H1 (cell line): ENCODE data around the gene IGSF9. TPM values are rescaled to one million over a fixed set of nuclear protein-coding genes. Genes with fewer than 3 reads are reported as not detected.

Source experiments
- CTCF ChIA-PET: fragments of 300-600 bp; sonication (Branson Sonifier 250); formaldehyde crosslinking; loops from one replicate; lab custom pipeline; 2021; ENCODE audit not compliant: partially characterized antibody; lab: Charles Lee
- POLR2A ChIA-PET: fragments of 300-600 bp; sonication (Branson Sonifier 250); formaldehyde crosslinking; loops from one replicate; lab custom pipeline; 2021; ENCODE audit warnings: inconsistent platforms; ENCODE audit not compliant: partially characterized antibody; lab: Charles Lee
- DNase-seq, 2 experiments: peaks; one replicate each; pipeline versions ENCODE4 v3.0.0 to v3.0.0-alpha.2; 2010 to 2022; ENCODE audit warnings: low spot score in 2 of 2, low read depth in 1 of 2, mixed read lengths in 1 of 2
- FAIRE-seq: peaks from 2 replicates; lab custom pipeline; 2011; peaks lifted over from hg19 to GRCh38; lab: Jason Lieb, UNC
- H2AFZ ChIP-seq: 2 replicates; pipeline ENCODE4 v1.8.1; 2012; ENCODE audit warnings: low read length, inconsistent platforms
- H2AK5ac ChIP-seq: 2 replicates; pipeline ENCODE4 v1.6.1; 2013; ENCODE audit warnings: low read depth, low read length
- H2BK120ac ChIP-seq: replicated peaks from 2 replicates; pipeline ENCODE3; 2013; ENCODE audit warnings: low read depth, low read length, inconsistent platforms
- H2BK12ac ChIP-seq: 2 replicates; pipeline ENCODE4 v1.6.1; 2013; ENCODE audit warnings: low read depth, low read length
- H2BK15ac ChIP-seq: 2 replicates; pipeline ENCODE4 v1.6.1; 2013; ENCODE audit warnings: low read length
- H2BK20ac ChIP-seq: 2 replicates; pipeline ENCODE4 v1.6.1; 2013; ENCODE audit warnings: low read length
- H2BK5ac ChIP-seq: 2 replicates; pipeline ENCODE4 v1.6.1; 2013; ENCODE audit warnings: low read depth, low read length
- H3K14ac ChIP-seq: 2 replicates; pipeline ENCODE4 v1.6.1; 2013; ENCODE audit warnings: inconsistent platforms; ENCODE audit not compliant: insufficient read length
- H3K18ac ChIP-seq: 2 replicates; pipeline ENCODE4 v1.6.1; 2013; ENCODE audit warnings: low read length; ENCODE audit errors: extremely low read depth
- H3K23ac ChIP-seq: 2 replicates; pipeline ENCODE4 v1.6.1; 2013; ENCODE audit warnings: inconsistent platforms; ENCODE audit not compliant: insufficient read length
- H3K23me2 ChIP-seq: 2 replicates; pipeline ENCODE4 v1.6.1; 2013; ENCODE audit warnings: low read depth, low read length
- H3K27ac ChIP-seq: 2 replicates; pipeline ENCODE4 v1.6.1; 2011; ENCODE audit warnings: low read depth, low read length, inconsistent platforms
- H3K27me3 ChIP-seq, 4 experiments: replicated peaks in 1 of 4; 1 replicate in 1 of 4; 2 replicates in 3 of 4; pipeline versions ENCODE4 v1.6.1 to v1.8.1; 2011 to 2013; ENCODE audit warnings: low read length in 3 of 4, mild to moderate bottlenecking in 3 of 4, inconsistent platforms in 2 of 4, mixed read lengths in 2 of 4, moderate library complexity in 1 of 4; ENCODE audit not compliant: control insufficient read depth in 3 of 4, insufficient read depth in 3 of 4; ENCODE audit errors: extremely low read depth in 1 of 4
- H3K36me3 ChIP-seq, 4 experiments: 2 replicates each; pipeline versions ENCODE4 v1.6.1 to v1.8.1; 2011 to 2013; ENCODE audit warnings: mild to moderate bottlenecking in 4 of 4, low read length in 3 of 4, moderate library complexity in 2 of 4, control low read depth in 1 of 4, inconsistent platforms in 1 of 4; ENCODE audit not compliant: insufficient read depth in 4 of 4, control insufficient read depth in 2 of 4
- H3K4ac ChIP-seq: replicated peaks from 2 replicates; pipeline ENCODE3; 2013; ENCODE audit warnings: low read length, low read depth, mixed read lengths, inconsistent platforms; ENCODE audit not compliant: insufficient read length
- H3K4me1 ChIP-seq, 4 experiments: replicated peaks in 1 of 4; 1 replicate in 1 of 4; 2 replicates in 3 of 4; pipeline versions ENCODE4 v1.6.1 to v1.8.1; 2011 to 2013; ENCODE audit warnings: low read length in 3 of 4, inconsistent platforms in 2 of 4, mixed read lengths in 1 of 4; ENCODE audit not compliant: insufficient read depth in 4 of 4, control insufficient read depth in 3 of 4
- H3K4me2 ChIP-seq, 2 experiments: 2 replicates each; pipeline versions ENCODE4 v1.6.1 to v1.8.1; 2011 to 2013; ENCODE audit warnings: low read depth in 2 of 2, low read length in 2 of 2, control low read depth in 1 of 2, inconsistent platforms in 1 of 2, mild to moderate bottlenecking in 1 of 2; ENCODE audit not compliant: insufficient read depth in 1 of 2
- H3K4me3 ChIP-seq, 4 experiments: fragments of 200-600, 300-600 bp in 1 of 4; sonication (generic), shearing (Covaris generic), sonication (Bioruptor Twin) in 1 of 4; 2 replicates each; pipeline versions ENCODE4 v1.5.1 to v1.8.1; 2011 to 2016; ENCODE audit warnings: low read length in 4 of 4, low read depth in 3 of 4, control low read depth in 2 of 4, inconsistent platforms in 2 of 4, mild to moderate bottlenecking in 2 of 4, mixed read lengths in 1 of 4, moderate library complexity in 1 of 4; ENCODE audit not compliant: insufficient read depth in 2 of 4; ENCODE audit errors: extremely low read depth in 1 of 4
- H3K56ac ChIP-seq: replicated peaks from 2 replicates; pipeline ENCODE3; 2013; ENCODE audit warnings: low read depth, mild to moderate bottlenecking, mixed read lengths, low read length, inconsistent platforms; ENCODE audit not compliant: insufficient read length
- H3K79me1 ChIP-seq: 2 replicates; pipeline ENCODE4 v1.6.1; 2013; ENCODE audit warnings: low read depth, low read length, control low read depth
- H3K79me2 ChIP-seq, 2 experiments: 2 replicates each; pipeline versions ENCODE4 v1.6.1 to v1.8.1; 2012 to 2013; ENCODE audit warnings: low read length in 2 of 2, mild to moderate bottlenecking in 2 of 2, inconsistent platforms in 1 of 2; ENCODE audit not compliant: insufficient read depth in 2 of 2, control insufficient read depth in 1 of 2
- H3K9ac ChIP-seq, 4 experiments: replicated peaks in 1 of 4; 1 replicate in 1 of 4; 2 replicates in 3 of 4; pipeline versions ENCODE4 v1.6.1 to v1.8.1; 2011 to 2013; ENCODE audit warnings: low read depth in 3 of 4, low read length in 3 of 4, control low read depth in 2 of 4, mild to moderate bottlenecking in 2 of 4, moderate library complexity in 2 of 4, inconsistent platforms in 1 of 4; ENCODE audit errors: extremely low read depth in 1 of 4
- H3K9me3 ChIP-seq, 2 experiments: 2 replicates each; pipeline versions ENCODE4 v1.6.1 to v1.8.1; 2012 to 2013; ENCODE audit warnings: mild to moderate bottlenecking in 2 of 2, moderate library complexity in 2 of 2, control low read depth in 1 of 2, inconsistent platforms in 1 of 2, low read depth in 1 of 2, low read length in 1 of 2, mixed read lengths in 1 of 2; ENCODE audit not compliant: insufficient read depth in 2 of 2
- H4K20me1 ChIP-seq, 2 experiments: replicated peaks in 1 of 2; 2 replicates each; pipeline versions ENCODE3 to v1.8.1; 2011 to 2013; ENCODE audit warnings: inconsistent platforms in 2 of 2, low read length in 2 of 2, mild to moderate bottlenecking in 1 of 2; ENCODE audit not compliant: insufficient read depth in 2 of 2, control insufficient read depth in 1 of 2
- H4K5ac ChIP-seq: 2 replicates; pipeline ENCODE4 v1.6.1; 2013; ENCODE audit warnings: low read length, low read depth, mixed read lengths, inconsistent platforms; ENCODE audit not compliant: insufficient read length
- H4K8ac ChIP-seq: 2 replicates; pipeline ENCODE4 v1.8.0; 2013; ENCODE audit warnings: mild to moderate bottlenecking, moderate library complexity, low read length, inconsistent platforms; ENCODE audit not compliant: insufficient read depth; ENCODE audit errors: extremely low read depth
- H4K91ac ChIP-seq: replicated peaks from 2 replicates; pipeline ENCODE3; 2013; ENCODE audit warnings: low read length, mixed read lengths, inconsistent platforms; ENCODE audit not compliant: insufficient read length
- ASH2L ChIP-seq: fragments of 200-600, 300-600 bp; sonication (generic); IDR thresholded peaks from one replicate; pipeline ENCODE4 v1.7.1; 2017; ENCODE audit warnings: low read length
- ATF3 ChIP-seq: IDR thresholded peaks from 2 replicates; pipeline ENCODE4 v1.6.1; 2011; ENCODE audit warnings: low read depth, mild to moderate bottlenecking, low read length; ENCODE audit not compliant: insufficient read depth
- BACH1 ChIP-seq: IDR thresholded peaks from 2 replicates; pipeline ENCODE4 v1.6.1; 2012; ENCODE audit warnings: low read length, improper control_type of control experiment
- CHD2 ChIP-seq: IDR thresholded peaks from 2 replicates; pipeline ENCODE4 v1.6.1; 2012; ENCODE audit warnings: low read length, improper control_type of control experiment
- JUN ChIP-seq: IDR thresholded peaks from 2 replicates; pipeline ENCODE4 v1.6.1; 2011; ENCODE audit warnings: low read depth, mild to moderate bottlenecking, improper control_type of control experiment, low read length
- JUND ChIP-seq: IDR thresholded peaks from 2 replicates; pipeline ENCODE4 v1.6.1; 2011; ENCODE audit warnings: mild to moderate bottlenecking, improper control_type of control experiment, low read length
- RAD21 ChIP-seq, 2 experiments: IDR thresholded peaks in 1 of 2; conservative IDR thresholded peaks in 1 of 2; 2 replicates each; pipeline ENCODE4 v1.6.1; 2011; ENCODE audit warnings: low read depth in 2 of 2, low read length in 2 of 2, improper control_type of control experiment in 1 of 2, inconsistent platforms in 1 of 2, mild to moderate bottlenecking in 1 of 2, moderate library complexity in 1 of 2
- RBBP5 ChIP-seq: IDR thresholded peaks from 2 replicates; pipeline ENCODE4 v1.7.1; 2012; ENCODE audit warnings: low read depth, mild to moderate bottlenecking, inconsistent platforms, low read length, moderate library complexity, borderline replicate concordance
- SIN3A ChIP-seq, 2 experiments: IDR thresholded peaks in 1 of 2; conservative IDR thresholded peaks in 1 of 2; 2 replicates each; pipeline ENCODE4 v1.6.1; 2011 to 2012; ENCODE audit warnings: low read length in 2 of 2, improper control_type of control experiment in 1 of 2, low read depth in 1 of 2, mild to moderate bottlenecking in 1 of 2
- TBP ChIP-seq: IDR thresholded peaks from 2 replicates; pipeline ENCODE4 v1.6.1; 2011; ENCODE audit warnings: low read depth, low read length, improper control_type of control experiment
- whole genome bisulfite sequencing, 2 experiments: shearing (Covaris generic) in 1 of 2; methylation state at CpG; one replicate each; pipeline versions ENCODE4 v1.1.6 to v1.1.7; 2013 to 2015; ENCODE audit warnings: low lambda C conversion rate in 2 of 2, mixed read lengths in 2 of 2, inconsistent platforms in 1 of 2, low coverage in 1 of 2, missing lambda C conversion rate in 1 of 2; ENCODE audit not compliant: insufficient replicate concordance in 2 of 2, insufficient coverage in 1 of 2, insufficient read length in 1 of 2; ENCODE audit errors: extremely low coverage in 1 of 2, missing lambda C conversion rate in 1 of 2; 5-methylcytosine and 5-hydroxymethylcytosine counted together
- polyA plus RNA-seq, 7 experiments: library from polyadenylated mRNA; depleted of rRNA in 3 of 7; stranded (reverse) in 5 of 7; unstranded in 2 of 7; fragments of >200 nt in 5 of 7; fragments of 200-250 nt in 2 of 7; gene quantifications; 1 replicate in 5 of 7; 2 replicates in 1 of 7; 4 replicates in 1 of 7; pipeline versions ENCODE4 v1.2.1 to v1.2.3, GENCODE V29; 2011 to 2013; ENCODE audit warnings: missing spikeins in 2 of 7, mixed read lengths in 2 of 7
- total RNA-seq: library from RNA; stranded (reverse); fragmentation: NEBNext Ultra II Directional; extraction: Animal tissue kit (Norgen Biotek cat#: 25700); gene quantifications from 2 replicates; pipeline ENCODE4 v1.2.1, GENCODE V29; 2021

IGSF9 gene
- total and polyA plus RNA-seq, 2 of the 8 experiments (the other 6 are each of a cell fraction or from before 2014, with no cell fraction given), result 10.9 to 28.1 TPM

GRCh38 chr1:159936273-159936904 is 9.0 kb downstream of the IGSF9 start:
- Histone ChIP-seq H3K27ac (no peak overlapping the region), H2AK5ac (no peak overlapping the region), H3K27me3 (no peaks in the 10 kb centered on the region), H3K23ac (no peak overlapping the region), H3K9ac (no peak overlapping the region), H3K4me1 (peaks cover 0 to 12% (median 7%) of the 10 kb centered on the region in 4 experiments; a peak in 6 of 7 replicates), H3K18ac (no peak overlapping the region; the same call in 1 of the 2 replicates), H3K9me3 (no peaks in the 10 kb centered on the region), H3K79me2 (no peaks in the 10 kb centered on the region), H2BK5ac (peak overlapping the region; percentile 73; the same call in 1 of the 2 replicates), H3K36me3 (peaks cover 3 to 21% (median 16%) of the 10 kb centered on the region in 4 experiments; a peak in 6 of 8 replicates), H3K56ac (no peak overlapping the region), H3K4me3 (no peak overlapping the region), H2BK12ac (peak overlapping the region; percentile 80; the same call in 1 of the 2 replicates), H2BK15ac (no peak overlapping the region; the same call in 1 of the 2 replicates), H4K91ac (no peak overlapping the region), H3K4ac (no peak overlapping the region), H4K20me1 (no peaks in the 10 kb centered on the region), H3K4me2 (no peak overlapping the region), H2BK20ac (0 out of 2 replicates have a peak overlapping the region, but pooled peaks have one; percentile 86), H4K8ac (no peak overlapping the region), H4K5ac (no peak overlapping the region), H2BK120ac (no peak overlapping the region), H3K23me2 (no peaks in the 10 kb centered on the region), H3K79me1 (no peaks in the 10 kb centered on the region), H3K14ac (no peak overlapping the region), H2AFZ (no peak overlapping the region)
- POLR2A ChIA-PET, result interaction anchor here (1.0 to 6.0 kb wide), 3 partner anchors 9 to 69 kb away, joined by 3 to 41 read pairs (median 19); partner anchors contain the start of gene IGSF9
- CTCF ChIA-PET, result interaction anchor here (0.6 to 35.5 kb wide), 31 partner anchors 12 to 155 kb away, joined by 3 to 696 read pairs (median 5); partner anchors contain the start of genes DUSP23, FCRL6, IGSF9 and SLAMF8
- FAIRE-seq (peak; percentile 68), DNase-seq (peak in 1 of 2 experiments; percentile 100)
- 54% methylated on average over 16 of the region's 16 CpGs; no CpG with 5 or more reads in 1 of the 2 experiments for WGBS, 2 experiments
- TF ChIP-seq RAD21 (IDR thresholded peaks at IDR 0.05 in 1 of 2, conservative IDR thresholded peaks at IDR 0.05 in 1 of 2; ENCODE audit: low read depth in 2 of 2, low read length in 2 of 2) (peak; percentile 98 to 99), ASH2L (no peak), JUN (peak; percentile 9; the same call in 1 of the 2 replicates), SIN3A (conservative IDR thresholded peaks at IDR 0.05 in 1 of 2, IDR thresholded peaks at IDR 0.05 in 1 of 2; ENCODE audit: low read depth in 1 of 2, low read length in 2 of 2) (0 out of 4 replicates have a peak, but pooled peaks of 1 of the 2 experiments have one; percentile 29), BACH1 (no peak), TBP (no peak), CHD2 (peak; percentile 49; the same call in 1 of the 2 replicates), JUND (peak; percentile 51), ATF3 (no peak), RBBP5 (no peak)
